Sigmoid colon (tissue), 7 donors: Measurements from ENCODE around the gene SMTNL2. TPM values are rescaled to one million over a fixed set of nuclear protein-coding genes. Genes with fewer than 3 reads are reported as not detected.

ENCODE experiments used
- DNase-seq: peaks from one replicate; pipeline ENCODE4 v3.0.0-alpha.2; 2019
- H3K27ac ChIP-seq, 4 donors: fragments of 200-600 bp; sonication (generic); one replicate each; pipeline ENCODE4 v1.5.1; 2016 to 2019; ENCODE audit warnings: mild to moderate bottlenecking in 1 of 4
- H3K27me3 ChIP-seq, 3 donors: fragments of 200-600 bp; sonication (generic); one replicate each; pipeline ENCODE4 v1.5.1; 2019; ENCODE audit warnings: mild to moderate bottlenecking in 1 of 3
- H3K36me3 ChIP-seq, 4 donors: fragments of 200-600 bp; sonication (generic); one replicate each; pipeline ENCODE4 v1.5.1; 2016 to 2019
- H3K4me1 ChIP-seq, 4 donors: fragments of 200-600 bp; sonication (generic); one replicate each; pipeline ENCODE4 v1.5.1; 2017 to 2019
- H3K4me3 ChIP-seq, 4 donors: fragments of 200-600 bp; sonication (generic); one replicate each; pipeline ENCODE4 v1.5.1; 2017 to 2019; ENCODE audit warnings: mild to moderate bottlenecking in 2 of 4, moderate library complexity in 1 of 4
- H3K9me3 ChIP-seq, 4 donors: fragments of 200-600 bp in 3 of 4; sonication (generic) in 3 of 4; one replicate each; pipeline versions ENCODE4 v1.5.1 to v1.6.1; 2013 to 2019
- CTCF ChIP-seq, 4 experiments: fragments of 450-650 bp in 3 of 4; fragments of 200-600 bp in 1 of 4; IDR thresholded peaks; one replicate each; pipeline ENCODE4 v1.5.1; 2016 to 2019; ENCODE audit warnings: antibody characterized with exemption in 4 of 4, mild to moderate bottlenecking in 3 of 4, moderate library complexity in 2 of 4
- EP300 ChIP-seq, 4 donors: sonication (generic); formaldehyde crosslinking; IDR thresholded peaks; one replicate each; pipeline ENCODE4 v1.6.1; 2017; ENCODE audit warnings: antibody characterized with exemption in 4 of 4
- POLR2A ChIP-seq, 2 donors: fragments of 450-650 bp; IDR thresholded peaks; one replicate each; pipeline ENCODE4 v1.6.1; 2016; ENCODE audit warnings: antibody characterized with exemption in 2 of 2, mild to moderate bottlenecking in 2 of 2, moderate library complexity in 2 of 2
- POLR2AphosphoS5 ChIP-seq, 4 donors: sonication (generic); formaldehyde crosslinking; IDR thresholded peaks; one replicate each; pipeline ENCODE4 v1.6.1; 2017; ENCODE audit warnings: antibody characterized with exemption in 4 of 4
- WGBS, 2 donors: extraction: QIAGEN DNeasy Blood & Tissue Kit; methylation state at CpG; one replicate each; pipeline ENCODE4 v1.1.7; 2013; 5-methylcytosine and 5-hydroxymethylcytosine counted together
- intact Hi-C: fragments of 100-400 bp; cut with DNase I; formaldehyde crosslinking; loops from one replicate; pipeline ENCODE4 v1.15.1; 2023
- polyA plus RNA-seq, 3 donors: library from polyadenylated mRNA; stranded (reverse); fragments of 200-250 nt; gene quantifications; one replicate each; pipeline ENCODE4 v1.2.3, GENCODE V29; 2013
- total RNA-seq, 4 donors: library from RNA; depleted of rRNA; stranded (reverse); fragments of >200 nt; gene quantifications; one replicate each; pipeline ENCODE4 v1.1.0, GENCODE V29; 2016
- donor health status: healthy with polysubstance abuse.
- donor health status: Bipolar disorder and iron deficiency.
- donor health status: healthy.

Gene SMTNL2
- total and polyA plus RNA-seq, 7 donors: 0.33 to 1.9 (median 0.99) TPM; not detected in 1

GRCh38 chr17:4539576-4540223 is 44.6 kb upstream of the SMTNL2 start:
- Histone ChIP-seq H3K27me3 (peaks cover 0 to 14% (median 6%) of the 10 kb centered on the region in 3 donors), H3K4me1 (peaks cover 0 to 28% (median 22%) of the 10 kb centered on the region in 4 donors), H3K27ac (peak overlapping the region in 1 of 4 donors; percentile 72), H3K4me3 (no peak overlapping the region), H3K36me3 (peaks cover 14 to 64% (median 50%) of the 10 kb centered on the region in 4 donors), H3K9me3 (no peaks in the 10 kb centered on the region)
- intact Hi-C loops: no loop called here
- DNase-seq: peak; percentile 57
- 93% methylated on average over 26 of the region's 26 CpGs for WGBS, 2 donors
- TF ChIP-seq POLR2A (IDR thresholded peaks at IDR 0.05) (no peak), CTCF (IDR thresholded peaks at IDR 0.05) (no peak), POLR2AphosphoS5 (IDR thresholded peaks at IDR 0.05) (no peak), EP300 (IDR thresholded peaks at IDR 0.05) (no peak)

- 61 to 76% methylated on average over 14 of the region's 14 CpGs for WGBS, 2 donors
- Histone ChIP-seq H3K27me3 (peaks cover 0 to 9% (median 6%) of the 10 kb centered on the region in 3 donors), H3K9me3 (no peaks in the 10 kb centered on the region), H3K4me1 (peaks cover 0 to 28% (median 22%) of the 10 kb centered on the region in 4 donors), H3K4me3 (no peak overlapping the region), H3K36me3 (peaks cover 14 to 69% (median 54%) of the 10 kb centered on the region in 4 donors), H3K27ac (peak overlapping the region in 2 of 4 donors; percentile 10 to 47)
- no peak for DNase-seq
- intact Hi-C loops: no loop called here
- TF ChIP-seq POLR2AphosphoS5 (IDR thresholded peaks at IDR 0.05): no peak
- no peak for TF ChIP-seq CTCF (IDR thresholded peaks at IDR 0.05)
- TF ChIP-seq POLR2A (IDR thresholded peaks at IDR 0.05): no peak
- no peak for TF ChIP-seq EP300 (IDR thresholded peaks at IDR 0.05)
Observed at GRCh38 chr17:4540224-4540651, 44.1 kb upstream of the SMTNL2 start.

- peak; percentile 66 for DNase-seq
- H3K9me3 ChIP-seq: no peaks in the 10 kb centered on the region
- H3K36me3 ChIP-seq: peaks cover 14 to 74% (median 59%) of the 10 kb centered on the region in 4 donors
- intact Hi-C loops: no loop called here
- WGBS, 2 donors: 57 to 73% methylated on average over 15 of the region's 15 CpGs
- peak overlapping the region in 2 of 4 donors; percentile 10 to 47 for H3K27ac ChIP-seq
- peaks cover 0 to 24% (median 18%) of the 10 kb centered on the region in 4 donors for H3K4me1 ChIP-seq
- no peak for TF ChIP-seq POLR2A (IDR thresholded peaks at IDR 0.05)
- TF ChIP-seq CTCF (IDR thresholded peaks at IDR 0.05): no peak
- no peak for TF ChIP-seq EP300 (IDR thresholded peaks at IDR 0.05)
- no peak for TF ChIP-seq POLR2AphosphoS5 (IDR thresholded peaks at IDR 0.05)
- peaks cover 0 to 3% (median 1%) of the 10 kb centered on the region in 3 donors for H3K27me3 ChIP-seq
- no peak overlapping the region for H3K4me3 ChIP-seq
Observed at GRCh38 chr17:4540687-4541327, 43.5 kb upstream of the SMTNL2 start.

- H3K36me3 ChIP-seq: peaks cover 14 to 80% (median 62%) of the 10 kb centered on the region in 4 donors
- 86 to 89% methylated on average over 29 of the region's 29 CpGs for WGBS, 2 donors
- peak; percentile 63 for DNase-seq
- H3K27me3 ChIP-seq: no peaks in the 10 kb centered on the region
- intact Hi-C loops: no loop called here
- no peak overlapping the region for H3K4me3 ChIP-seq
- no peak for TF ChIP-seq EP300 (IDR thresholded peaks at IDR 0.05)
- TF ChIP-seq POLR2A (IDR thresholded peaks at IDR 0.05): no peak
- H3K4me1 ChIP-seq: peaks cover 0 to 17% (median 12%) of the 10 kb centered on the region in 4 donors
- no peaks in the 10 kb centered on the region for H3K9me3 ChIP-seq
- peak overlapping the region in 3 of 4 donors; percentile 2 to 47 (median 10) for H3K27ac ChIP-seq
Observed at GRCh38 chr17:4541328-4542002, 42.9 kb upstream of the SMTNL2 start.
